HG03066 (cell line): ENCODE data around the gene FRMPD2.
"Not testable (repeated sequence)": the region's sequence is repeated elsewhere in the genome, so short reads cannot be mapped to it uniquely, and the experiment has no call there.

ENCODE experiments used
- ATAC-seq: cut with Tn5 transposase; IDR thresholded peaks from one replicate; pipeline ENCODE4 v1.9.1; 2021; ENCODE audit warnings: low read depth; ENCODE audit not compliant: unreplicated experiment

FRMPD2 gene

GRCh38 chr10:48154211-48155140 lies 120.0 kb downstream of the FRMPD2 start:
- not testable (repeated sequence) for ATAC-seq

GRCh38 chr10:48147643-48148042 lies 126.9 kb downstream of the FRMPD2 start:
- ATAC-seq = not testable (repeated sequence)

GRCh38 chr10:48143721-48144642 lies 130.5 kb downstream of the FRMPD2 start:
- not testable (repeated sequence) for ATAC-seq

GRCh38 chr10:48140949-48141348 lies 133.5 kb downstream of the FRMPD2 start:
- ATAC-seq = not testable (repeated sequence)

- not testable (repeated sequence) for ATAC-seq
Measured at GRCh38 chr10:48139953-48140850, 134.3 kb downstream of the FRMPD2 start.

- ATAC-seq = not testable (repeated sequence)
Measured at GRCh38 chr10:48128954-48129353, 145.5 kb downstream of the FRMPD2 start.

GRCh38 chr10:48126251-48126650 lies 148.2 kb downstream of the FRMPD2 start:
- ATAC-seq = not testable (repeated sequence)

GRCh38 chr10:48125631-48126030 lies 148.9 kb downstream of the FRMPD2 start:
- not testable (repeated sequence) for ATAC-seq

GRCh38 chr10:48122618-48123017 lies 151.9 kb downstream of the FRMPD2 start:
- ATAC-seq = not testable (repeated sequence)

GRCh38 chr10:48110277-48110676 lies 164.2 kb downstream of the FRMPD2 start:
- ATAC-seq = not testable (repeated sequence)
